Gastroesophageal sphincter (tissue), 4 donors: ENCODE results near the gene TNFRSF12A. TPM values are rescaled to one million over a fixed set of nuclear protein-coding genes. Genes with fewer than 3 reads are reported as not detected.

Experiments used
- ATAC-seq: fragments of 150-250 bp; one replicate; pipeline ENCODE4 v1.9.1; 2016; ENCODE audit warnings: mild to moderate bottlenecking, moderate library complexity
- H3K27ac ChIP-seq, 4 donors: fragments of 200-600 bp; sonication (generic) in 3 of 4; 1 replicate in 3 of 4; 2 replicates in 1 of 4; pipeline ENCODE4 v1.5.1; 2016 to 2019
- H3K27me3 ChIP-seq: fragments of 200-600 bp; sonication (generic); one replicate; pipeline ENCODE4 v1.5.1; 2019
- H3K36me3 ChIP-seq, 2 donors: fragments of 200-600 bp; sonication (generic); one replicate each; pipeline ENCODE4 v1.5.1; 2019; ENCODE audit warnings: control low read depth in 1 of 2
- H3K4me1 ChIP-seq, 3 donors: fragments of 200-600 bp; sonication (generic); 1 replicate in 2 of 3; 2 replicates in 1 of 3; pipeline ENCODE4 v1.5.1; 2016 to 2019; ENCODE audit warnings: control low read depth in 2 of 3
- H3K4me3 ChIP-seq, 2 donors: fragments of 200-600 bp; sonication (generic); one replicate each; pipeline ENCODE4 v1.5.1; 2019; ENCODE audit warnings: mild to moderate bottlenecking in 1 of 2, moderate library complexity in 1 of 2
- H3K9me3 ChIP-seq, 3 donors: fragments of 200-600 bp; sonication (generic); one replicate each; pipeline ENCODE4 v1.5.1; 2017 to 2019; ENCODE audit warnings: control low read depth in 2 of 3
- EP300 ChIP-seq: sonication (generic); formaldehyde crosslinking; IDR thresholded peaks from one replicate; pipeline ENCODE4 v1.6.1; 2017; ENCODE audit warnings: antibody characterized with exemption, mild to moderate bottlenecking
- POLR2A ChIP-seq, 2 donors: fragments of 450-650 bp; IDR thresholded peaks; one replicate each; pipeline ENCODE4 v1.6.1; 2017; ENCODE audit warnings: antibody characterized with exemption in 2 of 2, mild to moderate bottlenecking in 2 of 2, moderate library complexity in 1 of 2
- POLR2AphosphoS5 ChIP-seq: sonication (generic); formaldehyde crosslinking; IDR thresholded peaks from one replicate; pipeline ENCODE4 v1.6.1; 2017; ENCODE audit warnings: antibody characterized with exemption
- WGBS, 2 donors: methylation state at CpG; one replicate each; pipeline ENCODE4 v1.1.5; 2018; ENCODE audit warnings: low coverage in 1 of 2; 5-methylcytosine and 5-hydroxymethylcytosine counted together
- total RNA-seq, 4 donors: library from RNA; depleted of rRNA; stranded (reverse); fragments of >200 nt; gene quantifications; one replicate each; pipeline ENCODE4 v1.1.0, GENCODE V29; 2016
- TF ChIP-seq, protein P1 (sequence below), 4 experiments: fragments of 200-600 bp in 2 of 4; fragments of 450-650 bp in 2 of 4; sonication (generic) in 1 of 4; IDR thresholded peaks; one replicate each; pipeline ENCODE4 v1.5.1; 2017 to 2019; ENCODE audit warnings: antibody characterized with exemption in 4 of 4, mild to moderate bottlenecking in 2 of 4, moderate library complexity in 2 of 4

Gene TNFRSF12A
- total RNA-seq, 4 donors from 2014 or later, result 26.0 to 135 (median 72.2) TPM

DNA sequence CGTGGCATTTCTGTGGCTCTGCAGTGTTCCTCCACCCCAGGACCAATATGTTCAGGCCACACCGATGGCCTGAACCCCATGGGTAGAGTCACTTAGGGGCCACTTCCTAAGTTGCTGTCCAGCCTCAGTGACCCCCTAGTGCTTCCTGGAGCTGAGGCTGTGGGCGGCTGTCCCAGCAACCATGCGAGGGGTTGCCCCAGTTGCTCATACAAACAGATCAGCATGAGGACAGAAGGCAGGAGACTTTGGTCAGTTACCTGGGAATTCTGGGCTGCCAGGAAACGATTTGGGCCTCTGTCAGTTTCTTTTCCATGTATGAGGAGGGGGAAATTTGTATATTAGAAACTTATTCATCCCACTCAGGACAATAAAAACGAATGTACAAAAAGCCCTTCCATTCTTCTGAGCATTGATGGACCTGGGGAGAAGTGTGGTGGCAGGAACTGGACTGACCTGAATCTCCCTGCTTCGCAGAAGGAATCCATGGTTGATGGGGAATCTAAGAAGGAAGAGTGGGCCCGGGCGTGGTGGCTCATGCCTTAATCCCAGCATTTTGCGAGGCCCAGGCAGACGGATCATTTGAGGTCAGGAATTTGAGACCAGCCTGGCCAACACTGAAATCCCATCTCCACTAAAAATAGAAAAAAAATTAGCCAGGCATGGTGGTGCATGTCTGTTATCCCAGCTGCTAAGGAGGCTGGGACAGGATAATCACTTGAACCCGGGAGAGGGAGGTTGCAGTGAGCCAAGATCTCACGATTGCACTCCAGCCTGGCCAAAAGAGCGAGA is 40.4 kb downstream of the TNFRSF12A start:
- Histone ChIP-seq H3K27me3 (peaks cover 21% of the 10 kb centered on the region), H3K4me1 (peaks cover 0 to 36% (median 11%) of the 10 kb centered on the region in 3 donors), H3K4me3 (no peak overlapping the region), H3K9me3 (no peaks in the 10 kb centered on the region), H3K36me3 (no peaks in the 10 kb centered on the region), H3K27ac (no peak overlapping the region)
- no peak for ATAC-seq
- WGBS, 2 donors, result 68 to 73% methylated on average over 3 to 9 of the region's 14 CpGs
- TF ChIP-seq POLR2AphosphoS5, result no peak
- TF ChIP-seq EP300, result no peak
- TF ChIP-seq, protein P1, sequence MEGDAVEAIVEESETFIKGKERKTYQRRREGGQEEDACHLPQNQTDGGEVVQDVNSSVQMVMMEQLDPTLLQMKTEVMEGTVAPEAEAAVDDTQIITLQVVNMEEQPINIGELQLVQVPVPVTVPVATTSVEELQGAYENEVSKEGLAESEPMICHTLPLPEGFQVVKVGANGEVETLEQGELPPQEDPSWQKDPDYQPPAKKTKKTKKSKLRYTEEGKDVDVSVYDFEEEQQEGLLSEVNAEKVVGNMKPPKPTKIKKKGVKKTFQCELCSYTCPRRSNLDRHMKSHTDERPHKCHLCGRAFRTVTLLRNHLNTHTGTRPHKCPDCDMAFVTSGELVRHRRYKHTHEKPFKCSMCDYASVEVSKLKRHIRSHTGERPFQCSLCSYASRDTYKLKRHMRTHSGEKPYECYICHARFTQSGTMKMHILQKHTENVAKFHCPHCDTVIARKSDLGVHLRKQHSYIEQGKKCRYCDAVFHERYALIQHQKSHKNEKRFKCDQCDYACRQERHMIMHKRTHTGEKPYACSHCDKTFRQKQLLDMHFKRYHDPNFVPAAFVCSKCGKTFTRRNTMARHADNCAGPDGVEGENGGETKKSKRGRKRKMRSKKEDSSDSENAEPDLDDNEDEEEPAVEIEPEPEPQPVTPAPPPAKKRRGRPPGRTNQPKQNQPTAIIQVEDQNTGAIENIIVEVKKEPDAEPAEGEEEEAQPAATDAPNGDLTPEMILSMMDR (IDR thresholded peaks at IDR 0.05), result no peak

GRCh38 chr16:3062553-3062952 is 42.4 kb downstream of the TNFRSF12A start:
- WGBS, 2 donors, result 75 to 80% methylated on average over 5 to 6 of the region's 6 CpGs

DNA sequence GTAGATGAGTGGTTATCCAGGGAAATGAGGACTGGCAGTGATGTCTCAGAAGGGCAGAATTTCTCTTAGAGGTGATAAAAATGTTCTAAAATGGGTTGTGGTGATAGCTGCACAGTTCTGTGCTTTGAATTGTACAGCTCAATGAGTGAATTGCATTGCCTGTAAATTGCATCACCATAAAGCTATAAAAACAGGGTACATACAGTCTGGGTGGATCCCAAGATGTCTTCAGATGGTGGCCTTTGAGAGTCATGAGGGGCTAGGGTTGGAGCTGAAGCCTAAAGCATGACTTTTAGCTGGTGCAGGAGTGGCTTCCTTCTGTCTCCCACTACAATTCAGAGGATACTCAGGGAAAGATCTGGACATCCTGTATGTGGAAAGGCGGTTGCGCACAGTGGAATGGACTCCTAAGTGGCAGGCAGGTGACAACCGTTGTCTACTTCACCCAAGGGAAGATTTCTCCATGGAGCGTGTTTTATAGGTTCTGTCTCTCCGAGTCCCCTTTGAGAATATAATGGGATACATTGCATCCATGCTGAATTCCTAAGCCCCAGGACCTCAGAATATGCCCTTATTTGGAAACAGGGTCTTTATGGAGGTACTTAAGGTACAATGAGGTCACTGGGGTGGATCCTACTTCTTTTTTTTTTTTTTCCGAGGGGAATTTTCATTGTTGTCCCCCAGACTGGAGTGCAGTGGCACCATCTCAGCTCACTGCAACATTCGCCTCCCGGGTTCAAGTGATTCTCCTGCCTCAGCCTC is 43.6 kb downstream of the TNFRSF12A start:
- no peak for ATAC-seq
- H3K36me3 ChIP-seq, result no peaks in the 10 kb centered on the region

More at GRCh38 chr16:3062553-3062952, 42.4 kb downstream of the TNFRSF12A start:
- no peak for ATAC-seq
- H3K9me3 ChIP-seq, result no peaks in the 10 kb centered on the region
- H3K4me1 ChIP-seq, result peaks cover 0 to 48% (median 11%) of the 10 kb centered on the region in 3 donors
- no peak overlapping the region for H3K4me3 ChIP-seq
- peaks cover 21% of the 10 kb centered on the region for H3K27me3 ChIP-seq
- no peak overlapping the region for H3K27ac ChIP-seq
- TF ChIP-seq, protein P1 (IDR thresholded peaks at IDR 0.05), result no peak
- TF ChIP-seq POLR2A (IDR thresholded peaks at IDR 0.05) (no peak), POLR2AphosphoS5 (no peak), EP300 (no peak)
- no peaks in the 10 kb centered on the region for H3K36me3 ChIP-seq

DNA sequence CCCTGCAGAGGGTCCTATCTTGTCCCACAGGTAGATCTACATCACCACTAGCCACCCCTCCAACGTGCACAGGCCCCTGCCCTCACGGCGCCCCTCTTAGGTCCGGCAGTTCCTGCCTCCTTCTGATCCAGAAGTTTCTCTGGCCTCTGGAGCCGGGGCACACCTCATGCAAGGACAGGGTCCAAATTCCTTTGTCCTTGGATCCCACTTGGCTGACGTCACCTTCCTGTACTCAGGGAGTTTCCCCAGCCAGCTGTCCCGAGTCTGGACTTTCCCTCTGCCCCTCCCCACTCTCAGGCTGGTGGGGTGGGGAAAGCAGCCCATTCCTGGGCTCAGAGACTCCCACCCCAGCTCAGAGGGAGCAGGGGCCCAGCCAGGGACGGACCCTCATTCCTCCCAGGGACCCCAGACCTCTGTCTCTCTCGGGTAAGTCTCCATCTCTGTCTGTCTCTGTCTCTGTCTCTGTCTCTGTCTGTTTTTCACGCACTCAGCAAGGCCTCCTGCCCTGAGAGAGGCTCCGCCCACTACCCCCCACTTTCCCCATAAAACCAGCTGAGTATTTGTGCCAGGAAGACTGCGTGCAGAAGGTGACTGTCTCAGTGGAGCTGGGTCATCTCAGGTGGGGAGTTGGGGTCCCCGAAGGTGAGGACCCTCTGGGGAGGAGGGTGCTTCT is 45.0 kb downstream of the TNFRSF12A start, which contains the start of gene IL32:
IL32 (plus strand) TSS at position 572 of the 673 bp plus-strand sequence. CDS start 172 bp downstream, outside the sequence.
- peak; percentile 91 for ATAC-seq

More for the DNA sequence above, 43.6 kb downstream of the TNFRSF12A start:
- H3K9me3 ChIP-seq, result no peaks in the 10 kb centered on the region
- H3K27ac ChIP-seq, result no peak overlapping the region
- peaks cover 11% of the 10 kb centered on the region for H3K27me3 ChIP-seq
- 79 to 100% methylated on average over 3 to 8 of the region's 8 CpGs for WGBS, 2 donors
- peaks cover 0 to 36% (median 6%) of the 10 kb centered on the region in 3 donors for H3K4me1 ChIP-seq
- H3K4me3 ChIP-seq, result no peak overlapping the region
- no peak for TF ChIP-seq EP300
- no peak for TF ChIP-seq POLR2A (IDR thresholded peaks at IDR 0.05)

More for the DNA sequence above, 45.0 kb downstream of the TNFRSF12A start, which contains the start of gene IL32:
- no peaks in the 10 kb centered on the region for H3K9me3 ChIP-seq
- 16% methylated on average over 7 of the region's 13 CpGs; no CpG with 5 or more reads in 1 of the 2 donors for WGBS, 2 donors
- TF ChIP-seq POLR2AphosphoS5, result no peak
- TF ChIP-seq, protein P1 (IDR thresholded peaks at IDR 0.05), result no peak
- TF ChIP-seq EP300, result no peak
- TF ChIP-seq POLR2A (IDR thresholded peaks at IDR 0.05), result no peak
- peaks cover 7% of the 10 kb centered on the region for H3K27me3 ChIP-seq
- peaks cover 0 to 25% (median 0%) of the 10 kb centered on the region in 3 donors for H3K4me1 ChIP-seq
- peak within 1 kb of the TSS in 3 of 4 donors; percentile 55 to 64 (median 62) for H3K27ac ChIP-seq
- H3K36me3 ChIP-seq, result no peaks in the 10 kb centered on the region
- peak within 1 kb of the TSS; percentile 5 to 43 for H3K4me3 ChIP-seq
